K562 (cell line): ENCODE results near the gene TALDO1. TPM values are rescaled to one million over a fixed set of nuclear protein-coding genes. Genes with fewer than 3 reads are reported as not detected.
A peak's percentile ranks its signal among the peaks of the same experiment; 100 is the strongest.

ENCODE experiments used
- CREB1 ChIP-seq, 2 experiments: sonication (generic) in 1 of 2; formaldehyde crosslinking in 1 of 2; IDR thresholded peaks; 2 replicates each; pipeline versions ENCODE4 v1.6.1 to v1.8.0; 2012 to 2022; ENCODE audit warnings: inconsistent platforms in 1 of 2, mild to moderate bottlenecking in 1 of 2, missing genetic modification reagents in 1 of 2, moderate library complexity in 1 of 2
- JUND ChIP-seq, 2 experiments: IDR thresholded peaks; 2 replicates in 1 of 2; 3 replicates in 1 of 2; pipeline ENCODE4 v1.6.1; 2011; ENCODE audit warnings: borderline replicate concordance in 2 of 2, low read depth in 2 of 2, low read length in 2 of 2, improper control_type of control experiment in 1 of 2, missing biosample characterization in 1 of 2, missing genetic modification characterization in 1 of 2, missing genetic modification reagents in 1 of 2
- KAT7 ChIP-seq: sonication (generic); formaldehyde crosslinking; IDR thresholded peaks from 2 replicates; pipeline ENCODE4 v1.8.0; 2022; ENCODE audit warnings: missing genetic modification reagents, mild to moderate bottlenecking, borderline replicate concordance
- KHSRP ChIP-seq: fragments of 450-650 bp; IDR thresholded peaks from 2 replicates; pipeline ENCODE4 v1.6.1; 2017
- KLF13 ChIP-seq: fragments of 450-650 bp; IDR thresholded peaks from 2 replicates; pipeline ENCODE4 v1.6.1; 2016; ENCODE audit warnings: missing genetic modification characterization, low read depth, mild to moderate bottlenecking, missing compliant biosample characterization, moderate library complexity, borderline replicate concordance
- PHB ChIP-seq: fragments of 250-450 bp; sonication (Bioruptor Pico); IDR thresholded peaks from 2 replicates; pipeline ENCODE4 v1.5.0; 2021
- PML ChIP-seq: IDR thresholded peaks from 2 replicates; pipeline ENCODE4 v1.6.1; 2012; ENCODE audit warnings: low read length, inconsistent platforms
- RBM25 ChIP-seq: fragments of 200-400 bp; formaldehyde crosslinking; IDR thresholded peaks from 2 replicates; pipeline ENCODE4 v1.6.1; 2018; ENCODE audit warnings: low read length, low read depth, moderate library complexity; ENCODE audit not compliant: severe bottlenecking
- SNIP1 ChIP-seq: fragments of 450-650 bp; IDR thresholded peaks from 2 replicates; pipeline ENCODE4 v1.7.1; 2017; ENCODE audit warnings: low read depth, mild to moderate bottlenecking
- ZNF699 ChIP-seq: fragments of 250-450 bp; sonication (Bioruptor Pico); IDR thresholded peaks from 2 replicates; pipeline ENCODE4 v1.8.0; 2021; ENCODE audit warnings: mild to moderate bottlenecking, moderate library complexity; ENCODE audit not compliant: insufficient replicate concordance
- polyA plus RNA-seq, 8 experiments: library from polyadenylated mRNA; depleted of rRNA in 4 of 8; stranded (reverse) in 5 of 8; unstranded in 3 of 8; fragments of >200 nt; fragmentation: Nextera tagmentation in 2 of 8; fragmentation: Illumina TruSeq in 1 of 8; extraction: Ambion mirVana in 2 of 8; extraction: Trizol in 1 of 8; gene quantifications; 2 replicates each; pipeline versions ENCODE4 v1.2.1 to v1.2.3, GENCODE V29; 2011 to 2014; ENCODE audit warnings: inconsistent platforms in 1 of 8, missing spikeins in 1 of 8
- total RNA-seq, 7 experiments: library from RNA; depleted of rRNA in 6 of 7; stranded (reverse); fragments of >200 nt in 6 of 7; fragmentation: Illumina TruSeq in 2 of 7; extraction: Trizol in 2 of 7; gene quantifications; 2 replicates each; pipeline versions ENCODE4 v1.2.1 to v1.2.3, GENCODE V29; 2011 to 2021; ENCODE audit warnings: low replicate concordance in 1 of 7
- TF ChIP-seq, protein P1 (sequence below): fragments of 200-600 bp; sonication (generic); IDR thresholded peaks from one replicate; pipeline ENCODE4 v1.6.1; 2012; ENCODE audit warnings: mild to moderate bottlenecking, low read depth, low read length, inconsistent platforms
- TF ChIP-seq, protein P2 (sequence below): sonication (generic); formaldehyde crosslinking; IDR thresholded peaks from 2 replicates; pipeline ENCODE4 v1.8.1; 2023; ENCODE audit warnings: mild to moderate bottlenecking, missing genetic modification reagents

The TALDO1 gene
- total and polyA plus RNA-seq, 9 of the 15 experiments (the other 6 are each of a cell fraction or from before 2014, with no cell fraction given), result 260 to 541 (median 441) TPM

- TF ChIP-seq, protein P1, sequence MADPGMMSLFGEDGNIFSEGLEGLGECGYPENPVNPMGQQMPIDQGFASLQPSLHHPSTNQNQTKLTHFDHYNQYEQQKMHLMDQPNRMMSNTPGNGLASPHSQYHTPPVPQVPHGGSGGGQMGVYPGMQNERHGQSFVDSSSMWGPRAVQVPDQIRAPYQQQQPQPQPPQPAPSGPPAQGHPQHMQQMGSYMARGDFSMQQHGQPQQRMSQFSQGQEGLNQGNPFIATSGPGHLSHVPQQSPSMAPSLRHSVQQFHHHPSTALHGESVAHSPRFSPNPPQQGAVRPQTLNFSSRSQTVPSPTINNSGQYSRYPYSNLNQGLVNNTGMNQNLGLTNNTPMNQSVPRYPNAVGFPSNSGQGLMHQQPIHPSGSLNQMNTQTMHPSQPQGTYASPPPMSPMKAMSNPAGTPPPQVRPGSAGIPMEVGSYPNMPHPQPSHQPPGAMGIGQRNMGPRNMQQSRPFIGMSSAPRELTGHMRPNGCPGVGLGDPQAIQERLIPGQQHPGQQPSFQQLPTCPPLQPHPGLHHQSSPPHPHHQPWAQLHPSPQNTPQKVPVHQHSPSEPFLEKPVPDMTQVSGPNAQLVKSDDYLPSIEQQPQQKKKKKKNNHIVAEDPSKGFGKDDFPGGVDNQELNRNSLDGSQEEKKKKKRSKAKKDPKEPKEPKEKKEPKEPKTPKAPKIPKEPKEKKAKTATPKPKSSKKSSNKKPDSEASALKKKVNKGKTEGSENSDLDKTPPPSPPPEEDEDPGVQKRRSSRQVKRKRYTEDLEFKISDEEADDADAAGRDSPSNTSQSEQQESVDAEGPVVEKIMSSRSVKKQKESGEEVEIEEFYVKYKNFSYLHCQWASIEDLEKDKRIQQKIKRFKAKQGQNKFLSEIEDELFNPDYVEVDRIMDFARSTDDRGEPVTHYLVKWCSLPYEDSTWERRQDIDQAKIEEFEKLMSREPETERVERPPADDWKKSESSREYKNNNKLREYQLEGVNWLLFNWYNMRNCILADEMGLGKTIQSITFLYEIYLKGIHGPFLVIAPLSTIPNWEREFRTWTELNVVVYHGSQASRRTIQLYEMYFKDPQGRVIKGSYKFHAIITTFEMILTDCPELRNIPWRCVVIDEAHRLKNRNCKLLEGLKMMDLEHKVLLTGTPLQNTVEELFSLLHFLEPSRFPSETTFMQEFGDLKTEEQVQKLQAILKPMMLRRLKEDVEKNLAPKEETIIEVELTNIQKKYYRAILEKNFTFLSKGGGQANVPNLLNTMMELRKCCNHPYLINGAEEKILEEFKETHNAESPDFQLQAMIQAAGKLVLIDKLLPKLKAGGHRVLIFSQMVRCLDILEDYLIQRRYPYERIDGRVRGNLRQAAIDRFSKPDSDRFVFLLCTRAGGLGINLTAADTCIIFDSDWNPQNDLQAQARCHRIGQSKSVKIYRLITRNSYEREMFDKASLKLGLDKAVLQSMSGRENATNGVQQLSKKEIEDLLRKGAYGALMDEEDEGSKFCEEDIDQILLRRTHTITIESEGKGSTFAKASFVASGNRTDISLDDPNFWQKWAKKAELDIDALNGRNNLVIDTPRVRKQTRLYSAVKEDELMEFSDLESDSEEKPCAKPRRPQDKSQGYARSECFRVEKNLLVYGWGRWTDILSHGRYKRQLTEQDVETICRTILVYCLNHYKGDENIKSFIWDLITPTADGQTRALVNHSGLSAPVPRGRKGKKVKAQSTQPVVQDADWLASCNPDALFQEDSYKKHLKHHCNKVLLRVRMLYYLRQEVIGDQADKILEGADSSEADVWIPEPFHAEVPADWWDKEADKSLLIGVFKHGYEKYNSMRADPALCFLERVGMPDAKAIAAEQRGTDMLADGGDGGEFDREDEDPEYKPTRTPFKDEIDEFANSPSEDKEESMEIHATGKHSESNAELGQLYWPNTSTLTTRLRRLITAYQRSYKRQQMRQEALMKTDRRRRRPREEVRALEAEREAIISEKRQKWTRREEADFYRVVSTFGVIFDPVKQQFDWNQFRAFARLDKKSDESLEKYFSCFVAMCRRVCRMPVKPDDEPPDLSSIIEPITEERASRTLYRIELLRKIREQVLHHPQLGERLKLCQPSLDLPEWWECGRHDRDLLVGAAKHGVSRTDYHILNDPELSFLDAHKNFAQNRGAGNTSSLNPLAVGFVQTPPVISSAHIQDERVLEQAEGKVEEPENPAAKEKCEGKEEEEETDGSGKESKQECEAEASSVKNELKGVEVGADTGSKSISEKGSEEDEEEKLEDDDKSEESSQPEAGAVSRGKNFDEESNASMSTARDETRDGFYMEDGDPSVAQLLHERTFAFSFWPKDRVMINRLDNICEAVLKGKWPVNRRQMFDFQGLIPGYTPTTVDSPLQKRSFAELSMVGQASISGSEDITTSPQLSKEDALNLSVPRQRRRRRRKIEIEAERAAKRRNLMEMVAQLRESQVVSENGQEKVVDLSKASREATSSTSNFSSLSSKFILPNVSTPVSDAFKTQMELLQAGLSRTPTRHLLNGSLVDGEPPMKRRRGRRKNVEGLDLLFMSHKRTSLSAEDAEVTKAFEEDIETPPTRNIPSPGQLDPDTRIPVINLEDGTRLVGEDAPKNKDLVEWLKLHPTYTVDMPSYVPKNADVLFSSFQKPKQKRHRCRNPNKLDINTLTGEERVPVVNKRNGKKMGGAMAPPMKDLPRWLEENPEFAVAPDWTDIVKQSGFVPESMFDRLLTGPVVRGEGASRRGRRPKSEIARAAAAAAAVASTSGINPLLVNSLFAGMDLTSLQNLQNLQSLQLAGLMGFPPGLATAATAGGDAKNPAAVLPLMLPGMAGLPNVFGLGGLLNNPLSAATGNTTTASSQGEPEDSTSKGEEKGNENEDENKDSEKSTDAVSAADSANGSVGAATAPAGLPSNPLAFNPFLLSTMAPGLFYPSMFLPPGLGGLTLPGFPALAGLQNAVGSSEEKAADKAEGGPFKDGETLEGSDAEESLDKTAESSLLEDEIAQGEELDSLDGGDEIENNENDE, result no peak
- TF ChIP-seq, protein P2, sequence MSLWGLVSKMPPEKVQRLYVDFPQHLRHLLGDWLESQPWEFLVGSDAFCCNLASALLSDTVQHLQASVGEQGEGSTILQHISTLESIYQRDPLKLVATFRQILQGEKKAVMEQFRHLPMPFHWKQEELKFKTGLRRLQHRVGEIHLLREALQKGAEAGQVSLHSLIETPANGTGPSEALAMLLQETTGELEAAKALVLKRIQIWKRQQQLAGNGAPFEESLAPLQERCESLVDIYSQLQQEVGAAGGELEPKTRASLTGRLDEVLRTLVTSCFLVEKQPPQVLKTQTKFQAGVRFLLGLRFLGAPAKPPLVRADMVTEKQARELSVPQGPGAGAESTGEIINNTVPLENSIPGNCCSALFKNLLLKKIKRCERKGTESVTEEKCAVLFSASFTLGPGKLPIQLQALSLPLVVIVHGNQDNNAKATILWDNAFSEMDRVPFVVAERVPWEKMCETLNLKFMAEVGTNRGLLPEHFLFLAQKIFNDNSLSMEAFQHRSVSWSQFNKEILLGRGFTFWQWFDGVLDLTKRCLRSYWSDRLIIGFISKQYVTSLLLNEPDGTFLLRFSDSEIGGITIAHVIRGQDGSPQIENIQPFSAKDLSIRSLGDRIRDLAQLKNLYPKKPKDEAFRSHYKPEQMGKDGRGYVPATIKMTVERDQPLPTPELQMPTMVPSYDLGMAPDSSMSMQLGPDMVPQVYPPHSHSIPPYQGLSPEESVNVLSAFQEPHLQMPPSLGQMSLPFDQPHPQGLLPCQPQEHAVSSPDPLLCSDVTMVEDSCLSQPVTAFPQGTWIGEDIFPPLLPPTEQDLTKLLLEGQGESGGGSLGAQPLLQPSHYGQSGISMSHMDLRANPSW, result 0 out of 2 replicates have a peak, but pooled peaks have one; percentile 85
- TF ChIP-seq ZNF699 (CRISPR knock-in tag) (no peak), PML (no peak), RBM25 (peak; percentile 62), KHSRP (no peak), CREB1 (IDR thresholded peaks at IDR 0.05) (no peak), CREB1 (CRISPR knock-in tag; IDR thresholded peaks at IDR 0.05) (no peak), JUND (IDR thresholded peaks at IDR 0.05; ENCODE audit: borderline replicate concordance, low read depth, low read length) (no peak), JUND (tag; IDR thresholded peaks at IDR 0.05; ENCODE audit: borderline replicate concordance, low read depth, low read length) (no peak), KAT7 (no peak), KLF13 (tag) (peak; percentile 25; the same call in 1 of the 2 replicates), PHB (CRISPR knock-in tag) (0 out of 2 replicates have a peak, but pooled peaks have one; percentile 43), SNIP1 (no peak)
These were observed 61.4 kb downstream of the TALDO1 start (continued) for GRCh38 chr11:808427-809286.
